Endothelial cell of umbilical vein (primary cell): ENCODE results near the gene SPPL2B. TPM values are rescaled to one million over a fixed set of nuclear protein-coding genes. Genes with fewer than 3 reads are reported as not detected.

Source experiments
- BruUV-seq: library from RNA; stranded (reverse); fragments of 400-500 nt; replicated peaks from 2 replicates; lab custom pipeline; 2021; lab: Mats Ljungman, UMichigan
- CTCF ChIA-PET: fragments of 300-600, 350-600 bp; sonication (Branson Sonifier 250); formaldehyde crosslinking; loops from one replicate; lab custom pipeline; 2021; ENCODE audit warnings: antibody characterized with exemption, inconsistent platforms; lab: Charles Lee
- POLR2A ChIA-PET: fragments of 300-600, 350-600 bp; sonication (Branson Sonifier 250); formaldehyde crosslinking; loops from one replicate; lab custom pipeline; 2021; ENCODE audit warnings: antibody characterized with exemption, inconsistent platforms; lab: Charles Lee
- DNase-seq: peaks from one replicate; pipeline ENCODE4 v3.0.0-alpha.2; 2011; ENCODE audit warnings: low read depth, low spot score
- FAIRE-seq: peaks from 2 replicates; lab custom pipeline; 2011; peaks lifted over from hg19 to GRCh38; lab: Jason Lieb, UNC
- H2AFZ ChIP-seq: 2 replicates; pipeline ENCODE4 v1.6.0; 2012; ENCODE audit warnings: low read depth, low read length, control low read depth, inconsistent platforms
- H3K27ac ChIP-seq: 2 replicates; pipeline ENCODE4 v1.5.1; 2011; ENCODE audit warnings: low read depth, mild to moderate bottlenecking, control low read depth, low read length, moderate library complexity; ENCODE audit not compliant: insufficient read depth
- H3K27me3 ChIP-seq, 2 experiments: 2 replicates each; pipeline versions ENCODE4 v1.6.0 to v1.6.1; 2011; ENCODE audit warnings: low read length in 2 of 2, mixed read lengths in 1 of 2; ENCODE audit not compliant: control insufficient read depth in 2 of 2, insufficient read depth in 2 of 2
- H3K36me3 ChIP-seq, 2 experiments: 2 replicates in 1 of 2; 3 replicates in 1 of 2; pipeline ENCODE4 v1.5.1; 2011; ENCODE audit warnings: low read length in 2 of 2, mild to moderate bottlenecking in 1 of 2, moderate library complexity in 1 of 2; ENCODE audit not compliant: control insufficient read depth in 2 of 2, insufficient read depth in 2 of 2; ENCODE audit errors: extremely low read depth in 1 of 2
- H3K4me1 ChIP-seq: 3 replicates; pipeline ENCODE4 v1.5.1; 2011; ENCODE audit warnings: mild to moderate bottlenecking, low read length; ENCODE audit not compliant: control insufficient read depth, insufficient read depth; ENCODE audit errors: extremely low read depth
- H3K4me2 ChIP-seq: 2 replicates; pipeline ENCODE4 v1.6.1; 2011; ENCODE audit warnings: low read length, control low read depth, mixed read lengths; ENCODE audit not compliant: insufficient read depth
- H3K4me3 ChIP-seq, 3 experiments: fragments of 200-600 bp in 1 of 3; sonication (generic), shearing (Covaris generic) in 1 of 3; replicated peaks in 1 of 3; 2 replicates each; pipeline ENCODE4 v1.5.1; 2011 to 2016; ENCODE audit warnings: control low read depth in 3 of 3, low read length in 3 of 3, mild to moderate bottlenecking in 2 of 3, inconsistent platforms in 1 of 3, low read depth in 1 of 3, moderate library complexity in 1 of 3; ENCODE audit not compliant: insufficient read depth in 1 of 3
- H3K79me2 ChIP-seq: 2 replicates; pipeline ENCODE4 v1.6.0; 2012; ENCODE audit warnings: low read length, inconsistent platforms; ENCODE audit not compliant: control insufficient read depth, insufficient read depth
- H3K9ac ChIP-seq: replicated peaks from 2 replicates; pipeline ENCODE3; 2011; ENCODE audit warnings: low read length, control low read depth; ENCODE audit not compliant: insufficient read depth; ENCODE audit errors: extremely low read depth
- H3K9me1 ChIP-seq: replicated peaks from 3 replicates; pipeline ENCODE4 v1.6.0; 2011; ENCODE audit warnings: mild to moderate bottlenecking, low read length; ENCODE audit not compliant: control insufficient read depth, insufficient read depth; ENCODE audit errors: extremely low read depth
- H3K9me3 ChIP-seq: replicated peaks from 2 replicates; pipeline ENCODE4 v1.5.1; 2012; ENCODE audit warnings: low read length, inconsistent platforms; ENCODE audit not compliant: control insufficient read depth, insufficient read depth
- H4K20me1 ChIP-seq: replicated peaks from 2 replicates; pipeline ENCODE3; 2011; ENCODE audit warnings: mild to moderate bottlenecking, low read length; ENCODE audit not compliant: control insufficient read depth, insufficient read depth; ENCODE audit errors: extremely low read depth
- CTCF ChIP-seq, 2 donors: IDR thresholded peaks; 1 replicate in 1 of 2; 2 replicates in 1 of 2; pipeline ENCODE4 v1.5.1; 2011; ENCODE audit warnings: low read length in 2 of 2, mild to moderate bottlenecking in 2 of 2, moderate library complexity in 2 of 2, control low read depth in 1 of 2, inconsistent platforms in 1 of 2, low read depth in 1 of 2; ENCODE audit not compliant: insufficient read depth in 1 of 2; ENCODE audit errors: extremely low read depth in 1 of 2
- EZH2 ChIP-seq: IDR thresholded peaks from 2 replicates; pipeline ENCODE4 v1.6.1; 2012; ENCODE audit warnings: borderline replicate concordance, low read depth, mild to moderate bottlenecking, moderate library complexity, low read length, inconsistent platforms; ENCODE audit not compliant: severe bottlenecking
- FOS ChIP-seq: IDR thresholded peaks from 2 replicates; pipeline ENCODE4 v1.6.1; 2011; ENCODE audit warnings: mild to moderate bottlenecking, low read length, moderate library complexity, borderline replicate concordance; ENCODE audit not compliant: insufficient read depth
- GATA2 ChIP-seq: IDR thresholded peaks from 2 replicates; pipeline ENCODE4 v1.7.0; 2011; ENCODE audit warnings: low read depth, mild to moderate bottlenecking, moderate library complexity, mixed read lengths, low read length; ENCODE audit not compliant: insufficient read length, insufficient read depth
- JUN ChIP-seq: IDR thresholded peaks from 2 replicates; pipeline ENCODE4 v1.6.1; 2011; ENCODE audit warnings: borderline replicate concordance, low read depth; ENCODE audit not compliant: insufficient read length, insufficient read depth
- MAX ChIP-seq: IDR thresholded peaks from 2 replicates; pipeline ENCODE4 v1.6.1; 2011; ENCODE audit not compliant: insufficient read depth, insufficient read length
- MYC ChIP-seq: IDR thresholded peaks from one replicate; pipeline ENCODE4 v1.6.1; 2011; ENCODE audit warnings: mild to moderate bottlenecking, low read depth, low read length
- POLR2A ChIP-seq: IDR thresholded peaks from 2 replicates; pipeline ENCODE4 v1.6.1; 2012; ENCODE audit warnings: low read depth, mild to moderate bottlenecking, control low read depth, low read length
- POLR2AphosphoS5 ChIP-seq: IDR thresholded peaks from 2 replicates; pipeline ENCODE4 v1.6.1; 2012; ENCODE audit warnings: low read depth, mild to moderate bottlenecking, control low read depth, low read length, moderate library complexity; ENCODE audit not compliant: insufficient read depth
- dilution Hi-C: fragments of 300-500 bp; cut with MboI; formaldehyde crosslinking; loops from one replicate; pipeline ENCODE4 v1.15.0; 2019; ENCODE audit warnings: low sequenced_read_pairs; ENCODE audit not compliant: extremely low pct_ligation_motif_present
- intact Hi-C: fragments of 100-400 bp; cut with micrococcal nuclease; formaldehyde crosslinking; loops from one replicate; pipeline ENCODE4 v1.10.0; 2022
- polyA plus RNA-seq, 4 experiments: library from polyadenylated mRNA; depleted of rRNA in 3 of 4; stranded (reverse) in 3 of 4; unstranded in 1 of 4; fragments of >200 nt; gene quantifications; 2 replicates each; pipeline versions ENCODE4 v1.2.1 to v1.2.3, GENCODE V29; 2011 to 2012; ENCODE audit warnings: missing spikeins in 1 of 4
- total RNA-seq: library from RNA; stranded (reverse); gene quantifications from 2 replicates; pipeline ENCODE4 v1.2.3, GENCODE V29; 2021

Gene SPPL2B
- total and polyA plus RNA-seq, 2 donors (not counting 3 experiments of a cell fraction or from before 2014, with no cell fraction given), result 60.7 to 62.7 TPM

- Histone ChIP-seq H3K4me2 (no peak overlapping the region), H3K27ac (no peak overlapping the region), H3K79me2 (peaks cover 2% of the 10 kb centered on the region), H2AFZ (no peak overlapping the region), H3K36me3 (no peaks in the 10 kb centered on the region), H4K20me1 (no peaks in the 10 kb centered on the region), H3K9me1 (no peaks in the 10 kb centered on the region), H3K9ac (no peak overlapping the region), H3K4me3 (no peak overlapping the region), H3K4me1 (no peaks in the 10 kb centered on the region), H3K27me3 (no peaks in the 10 kb centered on the region), H3K9me3 (no peaks in the 10 kb centered on the region)
- intact Hi-C loops, result no loop called here
- TF ChIP-seq EZH2, result no peak
- no peak for TF ChIP-seq POLR2A
- no TSS peak for BruUV-seq
- no peak for FAIRE-seq
- ChIA-PET POLR2A (no interaction called here), CTCF (no interaction called here)
- DNase-seq, result no peak
- dilution Hi-C loops, result no loop called here
Observed at GRCh38 chr19:2338055-2338615, 9.7 kb downstream of the SPPL2B start.

GRCh38 chr19:2338751-2339643 lies 10.5 kb downstream of the SPPL2B start:
- no peak overlapping the region for H2AFZ ChIP-seq
- H3K36me3 ChIP-seq, result no peaks in the 10 kb centered on the region
- H3K4me1 ChIP-seq, result no peaks in the 10 kb centered on the region
- H3K27me3 ChIP-seq, result no peaks in the 10 kb centered on the region
- no peak overlapping the region for H3K4me2 ChIP-seq
- H3K9me3 ChIP-seq, result no peaks in the 10 kb centered on the region
- no peak overlapping the region for H3K4me3 ChIP-seq
- no peak for DNase-seq
- POLR2A ChIA-PET, result no interaction called here
- CTCF ChIA-PET, result no interaction called here
- dilution Hi-C loops, result no loop called here
- H3K79me2 ChIP-seq, result peaks cover 2% of the 10 kb centered on the region
- no peaks in the 10 kb centered on the region for H3K9me1 ChIP-seq
- no TSS peak for BruUV-seq
- TF ChIP-seq FOS (no peak), JUN (no peak), GATA2 (no peak), POLR2A (no peak), POLR2AphosphoS5 (no peak), MYC (no peak), MAX (no peak), EZH2 (no peak), CTCF (IDR thresholded peaks at IDR 0.05; ENCODE audit: extremely low read depth in 1 of 2, insufficient read depth in 1 of 2, low read depth in 1 of 2, low read length in 2 of 2) (no peak)
- no peaks in the 10 kb centered on the region for H4K20me1 ChIP-seq
- intact Hi-C loops, result no loop called here
- H3K27ac ChIP-seq, result no peak overlapping the region
- no peak for FAIRE-seq
- H3K9ac ChIP-seq, result no peak overlapping the region
